Activated naive CD4-positive, alpha-beta T cell (primary cell): Measurements from ENCODE around the gene KRTAP12-2.
"Not testable (repeated sequence)": the region's sequence is repeated elsewhere in the genome, so short reads cannot be mapped to it uniquely, and the experiment has no call there.

Experiments used
- DNase-seq, 4 experiments: peaks; one replicate each; lab custom pipeline; 2025; lab: John Stamatoyannopoulos, UW

KRTAP12-2 gene

DNA sequence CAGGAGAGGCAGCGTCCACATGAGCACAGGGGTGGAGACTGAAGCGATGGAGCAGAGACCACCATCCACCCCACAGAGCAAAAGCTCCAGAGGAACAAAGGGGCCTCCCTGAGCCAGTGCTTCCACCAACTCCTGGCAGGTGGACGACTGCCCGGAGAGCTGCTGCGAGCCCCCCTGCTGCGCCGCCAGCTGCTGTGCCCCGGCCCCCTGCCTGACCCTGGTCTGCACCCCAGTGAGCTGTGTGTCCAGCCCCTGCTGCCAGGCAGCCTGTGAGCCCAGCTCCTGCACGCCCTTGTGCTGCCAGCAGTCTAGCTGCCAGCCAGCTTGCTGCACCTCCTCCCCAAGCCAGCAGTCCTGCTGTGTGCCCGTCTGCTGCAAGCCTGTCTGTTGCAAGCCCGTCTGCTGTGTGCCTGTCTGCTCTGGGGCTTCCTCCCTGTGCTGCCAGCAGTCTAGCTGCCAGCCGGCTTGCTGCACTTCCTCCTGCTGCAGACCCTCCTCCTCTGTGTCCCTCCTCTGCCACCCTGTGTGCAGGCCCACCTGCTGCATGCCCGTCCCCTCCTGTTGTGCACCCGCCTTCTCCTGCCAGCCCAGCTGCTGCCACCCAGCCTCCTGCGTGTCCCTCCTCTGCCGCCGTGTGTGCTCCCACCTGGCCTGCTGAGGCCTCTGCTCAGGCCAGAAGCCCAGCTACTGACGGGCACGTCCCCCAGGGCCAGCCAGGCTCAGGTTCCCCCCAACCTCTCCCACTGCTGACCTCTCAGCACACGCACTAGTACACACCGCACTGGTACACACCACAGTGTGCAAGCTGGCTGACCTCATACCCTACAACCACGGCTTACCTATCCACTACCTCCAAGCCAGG lies 35.6 kb upstream of the KRTAP12-2 start:
- no peak for DNase-seq

DNA sequence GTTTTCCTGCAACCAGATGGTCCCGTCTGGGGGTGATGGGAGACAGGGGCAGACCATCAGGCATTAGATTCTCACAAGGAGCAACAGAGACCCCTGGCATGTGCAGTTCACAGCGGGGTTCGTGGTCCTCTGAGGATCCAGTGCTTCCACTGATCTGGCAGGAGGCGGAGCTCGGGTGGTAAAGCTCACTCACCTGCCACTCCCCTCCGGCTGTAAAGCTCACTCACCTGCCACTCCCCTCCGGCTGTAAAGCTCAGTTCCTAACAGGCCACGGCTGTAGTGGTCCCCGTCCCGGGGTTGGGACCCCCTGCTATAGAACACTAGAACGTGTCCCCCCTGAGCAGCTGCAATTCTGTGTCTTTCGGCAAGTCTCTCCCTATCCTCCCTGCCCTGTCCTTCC lies 34.8 kb upstream of the KRTAP12-2 start:
- no peak for DNase-seq

DNA sequence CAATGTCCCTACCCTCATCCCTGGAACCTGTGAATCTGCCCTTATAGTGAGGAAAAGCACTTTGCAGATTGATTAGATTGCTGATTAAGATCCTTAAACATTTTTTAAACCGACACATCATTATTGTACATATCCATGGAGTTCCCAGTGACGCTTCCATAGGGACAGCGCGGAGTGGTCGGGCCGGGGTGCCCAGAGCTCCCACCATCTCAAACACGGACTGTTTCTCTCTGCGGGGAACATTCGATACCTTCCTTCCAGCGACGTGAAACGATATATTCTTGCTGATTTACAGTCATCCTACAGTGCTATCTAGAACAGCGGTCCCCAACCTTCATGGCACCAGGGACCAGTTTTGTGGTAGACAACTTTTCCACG lies 34.3 kb upstream of the KRTAP12-2 start:
- no peak for DNase-seq

DNA sequence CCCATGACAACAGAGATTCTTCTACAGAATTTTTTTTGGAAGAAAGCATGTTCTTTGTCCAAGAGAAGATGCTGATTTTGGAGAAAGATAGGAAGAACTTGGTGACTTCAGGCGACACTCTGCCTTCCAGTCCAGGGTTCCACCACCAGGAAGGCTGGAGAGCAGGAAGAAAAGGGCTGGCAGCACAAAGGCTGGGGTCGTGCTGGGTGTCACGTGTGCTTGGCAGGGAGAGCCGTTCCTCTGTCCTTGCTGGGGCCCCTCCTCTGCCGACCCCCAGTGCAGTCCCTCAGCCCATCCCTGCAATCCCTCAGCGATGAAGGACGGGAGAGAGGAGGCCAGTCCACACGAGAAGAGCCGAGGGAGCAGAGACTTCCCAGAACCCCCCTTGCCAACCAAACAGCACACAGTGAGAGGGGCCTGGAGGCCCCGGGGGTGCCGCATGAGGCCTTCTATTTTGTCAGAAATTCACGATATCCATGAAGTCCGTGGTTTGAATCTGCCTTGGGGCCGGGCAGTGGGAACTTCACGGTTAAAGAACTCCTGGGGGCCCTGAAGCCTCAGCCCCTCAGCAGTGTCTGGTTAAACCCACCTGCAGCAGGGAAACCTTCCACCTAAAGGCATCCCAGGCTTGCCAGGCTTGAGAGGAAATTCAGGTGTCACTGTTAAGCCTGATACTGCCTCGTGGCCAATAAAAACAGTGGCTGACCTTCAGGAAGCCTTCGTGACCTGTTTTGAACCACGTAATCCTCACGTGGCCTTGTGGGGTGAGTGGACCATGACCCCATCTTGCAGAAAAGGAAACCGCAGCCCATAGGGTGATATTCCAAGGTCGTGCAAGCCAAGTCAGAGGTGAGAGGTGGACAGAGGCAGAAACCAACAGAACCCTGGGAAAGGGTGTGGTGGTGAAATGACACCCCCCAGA lies 33.6 kb upstream of the KRTAP12-2 start:
- DNase-seq, result no peak

DNA sequence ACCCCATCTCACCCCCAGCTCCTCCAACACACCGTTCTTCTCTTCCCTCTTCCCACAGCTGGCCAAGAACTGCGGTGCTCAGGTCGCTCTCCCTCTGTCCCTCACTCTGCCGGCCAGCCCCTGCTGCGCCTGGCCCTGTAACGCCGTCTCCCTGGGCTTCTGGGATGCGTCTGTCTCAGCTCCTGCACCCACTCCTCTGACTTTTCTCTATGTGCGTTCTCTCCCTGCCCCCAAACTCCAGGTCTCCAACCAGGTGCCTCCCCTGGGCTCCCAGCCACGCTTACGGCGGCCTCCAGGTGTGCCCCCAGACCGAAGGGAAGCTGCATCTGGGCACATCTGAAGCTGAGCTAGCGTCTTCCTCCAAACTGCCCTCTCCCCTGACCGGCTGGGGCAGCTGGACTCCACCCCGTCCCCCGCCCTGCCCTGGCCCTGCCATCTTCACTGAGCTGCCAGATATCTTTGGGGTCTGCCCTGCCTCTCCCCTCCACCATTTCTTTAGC lies 32.8 kb upstream of the KRTAP12-2 start:
- no peak for DNase-seq

DNA sequence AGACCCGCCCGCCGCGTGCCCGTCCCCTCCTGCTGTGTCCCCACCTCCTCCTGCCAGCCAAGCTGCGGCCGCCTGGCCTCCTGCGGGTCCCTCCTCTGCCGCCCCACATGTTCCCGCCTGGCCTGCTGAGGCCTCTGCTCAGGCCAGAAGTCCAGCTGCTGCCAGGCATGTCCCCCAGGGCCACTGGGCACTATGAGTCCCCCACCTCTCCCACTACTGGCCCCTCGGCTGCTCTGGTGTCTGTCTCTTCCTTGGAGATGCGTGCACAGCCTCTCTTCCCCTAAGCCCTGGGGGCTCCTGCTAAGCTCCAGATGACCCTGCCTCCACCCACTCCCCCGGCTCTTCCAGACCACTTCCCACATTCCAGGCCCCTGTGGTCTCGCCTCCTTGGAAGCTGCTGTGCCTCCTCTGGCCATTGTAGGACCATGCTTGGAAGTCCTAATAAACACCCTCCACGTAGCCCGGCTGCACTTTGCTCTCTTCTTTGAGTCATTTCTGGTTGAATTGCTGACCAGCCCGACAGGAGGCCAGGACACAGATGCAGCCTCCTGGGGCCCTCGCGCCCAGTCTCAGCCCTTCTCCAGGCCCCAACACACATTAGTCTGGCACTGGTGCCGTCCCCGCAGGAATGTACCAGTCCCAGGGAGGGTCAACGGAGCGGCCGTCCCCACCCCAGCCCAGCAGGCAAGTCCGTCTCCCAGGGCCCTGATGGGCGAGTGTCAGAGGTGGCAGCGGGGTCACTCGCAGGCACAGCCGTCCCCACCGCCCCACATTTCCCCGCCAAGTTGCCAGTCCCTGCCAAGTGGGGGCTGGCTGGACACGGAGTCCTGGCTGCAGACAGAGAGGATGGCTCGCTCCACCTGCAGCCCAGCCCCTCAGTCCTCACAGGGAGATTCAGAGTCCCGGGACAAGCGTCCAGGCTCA lies 31.3 kb upstream of the KRTAP12-2 start:
- DNase-seq, result no peak

DNA sequence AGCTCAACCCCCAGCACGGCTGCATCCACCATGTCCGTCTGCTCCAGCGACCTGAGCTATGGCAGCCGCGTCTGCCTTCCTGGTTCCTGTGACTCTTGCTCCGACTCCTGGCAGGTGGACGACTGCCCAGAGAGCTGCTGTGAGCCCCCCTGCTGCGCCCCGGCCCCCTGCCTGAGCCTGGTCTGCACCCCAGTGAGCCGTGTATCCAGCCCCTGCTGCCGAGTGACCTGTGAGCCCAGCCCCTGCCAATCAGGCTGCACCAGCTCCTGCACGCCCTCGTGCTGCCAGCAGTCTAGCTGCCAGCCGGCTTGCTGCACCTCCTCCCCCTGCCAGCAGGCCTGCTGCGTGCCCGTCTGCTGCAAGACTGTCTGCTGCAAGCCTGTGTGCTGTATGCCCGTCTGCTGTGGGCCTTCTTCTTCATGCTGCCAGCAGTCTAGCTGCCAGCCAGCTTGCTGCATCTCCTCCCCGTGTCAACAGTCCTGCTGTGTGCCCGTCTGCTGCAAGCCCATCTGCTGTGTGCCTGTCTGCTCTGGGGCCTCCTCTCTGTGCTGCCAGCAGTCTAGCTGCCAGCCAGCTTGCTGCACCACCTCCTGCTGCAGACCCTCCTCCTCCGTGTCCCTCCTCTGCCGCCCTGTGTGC lies 30.6 kb upstream of the KRTAP12-2 start, which contains the start of gene KRTAP10-12:
TSS of gene KRTAP10-12 (plus strand) at position 1 of the 639 bp plus-strand sequence. CDS start at position 31, 30 bp downstream.
- not testable (repeated sequence) for DNase-seq

DNA sequence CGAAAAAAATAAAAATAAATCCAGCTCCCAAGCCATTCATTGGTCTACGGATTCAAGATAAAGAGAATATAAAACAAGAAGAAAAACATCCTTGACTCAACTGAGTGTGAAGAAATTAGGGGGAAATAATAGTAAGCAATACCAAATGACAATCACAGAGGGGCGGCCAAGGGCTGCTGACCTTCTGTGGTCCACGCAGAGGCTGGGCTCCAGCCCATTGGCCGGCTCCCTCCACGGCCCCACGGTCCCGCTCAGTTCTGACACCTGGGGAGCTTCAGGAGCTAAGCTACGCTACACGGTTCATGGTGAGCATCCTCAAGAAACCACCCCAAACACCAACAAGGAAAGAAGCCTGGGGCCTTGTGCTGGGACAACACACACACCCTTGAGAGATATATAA lies 29.8 kb upstream of the KRTAP12-2 start:
- no peak for DNase-seq

DNA sequence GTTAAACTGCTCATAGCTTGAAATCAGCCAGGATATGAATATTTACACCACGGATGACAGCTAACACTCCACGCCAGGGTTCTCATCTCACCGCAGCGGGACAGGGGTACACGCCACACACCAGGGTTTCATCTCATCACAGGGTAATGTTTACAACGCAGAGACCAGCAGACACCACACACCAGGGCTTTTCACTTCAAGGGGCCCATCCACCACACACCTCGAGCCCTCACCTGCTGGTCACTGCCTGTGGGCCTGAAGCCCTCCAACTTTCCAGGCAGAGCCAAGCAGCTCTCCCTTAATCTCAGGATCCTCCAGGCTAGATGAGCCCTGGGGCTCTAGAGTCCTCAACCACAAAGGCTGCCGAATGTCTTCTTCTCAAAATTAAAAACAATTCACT lies 28.9 kb upstream of the KRTAP12-2 start:
- DNase-seq, result no peak

DNA sequence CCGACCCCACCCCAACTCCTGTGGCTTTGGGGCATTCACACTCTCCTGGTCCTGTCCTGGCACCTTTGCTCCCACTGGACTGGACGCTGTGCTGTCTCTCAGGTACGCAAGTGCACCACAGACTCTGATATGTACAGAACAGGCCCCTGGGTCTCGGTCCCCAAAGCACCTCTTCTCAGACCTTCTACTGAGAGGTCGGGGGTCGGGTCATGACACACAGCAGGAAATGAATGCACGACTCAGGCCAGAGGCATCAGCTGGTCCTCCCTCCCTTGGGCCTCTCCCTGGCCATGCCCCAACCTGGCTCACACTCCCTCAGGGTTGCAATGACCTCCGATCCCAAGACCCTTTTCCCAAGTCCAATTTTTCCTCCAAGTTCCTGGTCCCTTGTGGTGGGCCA lies 28.5 kb upstream of the KRTAP12-2 start:
- no peak for DNase-seq

DNA sequence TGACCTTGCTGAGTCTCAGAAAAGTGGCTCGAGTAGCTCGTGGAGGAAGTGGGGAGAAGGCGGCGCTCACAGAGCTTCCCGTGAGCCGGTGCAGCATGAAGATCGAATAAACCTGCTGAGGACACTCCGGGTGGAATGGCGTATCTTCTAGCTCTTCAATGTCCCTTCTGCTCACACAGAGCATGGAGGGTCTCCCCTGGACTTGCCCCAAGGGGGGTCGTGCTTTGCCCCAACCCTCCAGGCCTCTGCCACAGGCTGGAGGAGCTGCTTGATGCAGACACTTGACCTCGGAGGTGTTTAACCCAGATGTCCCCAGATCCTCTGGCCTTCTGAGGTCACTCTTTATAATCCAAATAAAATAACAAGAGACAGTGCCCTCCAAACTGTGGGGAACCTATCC lies 28.0 kb upstream of the KRTAP12-2 start:
- no peak for DNase-seq

DNA sequence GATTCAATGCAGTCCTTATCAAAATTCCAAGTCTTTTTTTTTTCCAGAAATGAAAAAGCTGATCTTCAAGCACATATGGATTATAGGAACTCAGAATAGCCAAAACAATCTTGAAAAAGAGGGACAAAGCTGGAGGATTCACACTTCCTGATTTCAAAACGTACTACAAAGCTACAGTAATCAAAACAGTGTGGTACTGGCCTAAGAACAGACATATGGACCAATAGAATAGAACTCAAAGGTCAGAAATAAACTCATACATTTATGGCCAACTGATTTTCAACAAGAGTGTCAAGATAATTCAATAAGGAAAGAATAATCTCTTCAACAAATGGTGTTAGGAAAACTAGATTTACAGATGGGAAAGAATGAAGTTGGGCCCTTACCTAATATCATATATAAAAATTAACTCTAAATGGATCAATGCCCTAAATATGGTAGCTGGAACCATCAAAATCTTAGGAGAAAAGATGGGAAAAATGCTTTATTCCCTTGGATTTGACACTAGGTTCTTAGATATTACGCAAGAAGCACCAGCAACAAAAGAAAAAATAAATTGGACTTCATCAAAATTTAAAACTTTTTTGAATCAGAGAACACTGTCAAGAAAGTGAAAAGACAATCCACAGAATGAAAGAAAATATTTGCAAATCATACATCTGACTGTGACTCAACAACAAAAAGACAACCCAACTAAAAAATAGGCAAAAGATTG lies 26.2 kb upstream of the KRTAP12-2 start:
- no peak for DNase-seq

DNA sequence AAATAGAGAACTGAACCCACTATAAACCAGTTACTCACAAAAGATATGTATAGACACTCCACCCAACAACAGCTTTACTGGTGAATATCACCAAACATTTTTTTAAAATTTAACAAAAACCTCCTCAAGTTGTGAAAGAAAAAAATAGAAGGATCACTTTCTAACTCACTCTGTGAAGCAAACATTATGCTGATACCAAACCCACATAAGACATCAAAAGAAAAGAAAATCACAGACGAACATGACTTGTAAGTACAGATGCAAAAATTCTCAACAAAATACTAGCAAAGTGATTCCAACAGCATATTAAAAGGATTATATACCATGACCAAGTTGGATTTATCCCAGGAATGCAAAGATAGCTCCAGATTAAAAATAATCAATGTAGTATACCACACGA lies 25.0 kb upstream of the KRTAP12-2 start:
- no peak for DNase-seq

DNA sequence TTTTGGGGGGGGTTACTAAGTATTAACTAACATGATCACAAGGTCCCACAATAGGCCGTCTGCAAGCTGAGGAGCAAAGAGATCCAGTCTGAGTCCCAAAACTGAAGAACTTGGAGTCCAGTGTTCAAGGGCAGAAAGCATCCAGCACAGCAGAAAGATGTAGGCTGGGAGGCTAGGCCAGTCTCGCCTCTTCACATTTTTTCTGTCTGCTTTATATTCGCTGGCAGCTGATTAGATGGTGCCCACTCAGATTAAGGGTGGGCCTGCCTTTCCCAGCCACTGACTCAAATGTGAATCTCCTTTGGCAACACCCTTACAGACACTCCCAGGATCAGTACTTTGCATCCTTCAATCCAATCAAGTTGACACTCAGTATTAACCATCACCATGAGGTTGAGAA lies 23.0 kb upstream of the KRTAP12-2 start:
- not testable (repeated sequence) for DNase-seq

DNA sequence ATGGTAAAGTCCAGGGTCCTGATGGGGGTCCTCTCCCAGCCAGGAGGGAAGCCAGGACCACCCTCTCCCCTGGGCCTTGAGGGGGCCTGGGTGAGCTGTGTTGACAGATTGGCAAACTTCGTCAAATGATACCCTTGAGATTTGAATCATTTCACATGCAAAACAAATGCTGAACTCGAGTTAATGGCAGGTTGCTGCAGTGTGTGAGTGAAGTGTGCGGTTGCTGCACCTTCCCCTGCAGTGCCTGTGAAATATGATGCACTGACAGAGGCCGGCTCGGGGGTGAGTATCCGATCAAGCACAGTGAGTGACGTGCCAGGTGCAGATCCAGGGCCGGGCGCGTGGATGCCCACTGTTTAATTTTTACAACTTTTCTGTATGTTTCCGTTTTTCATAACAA lies 20.9 kb upstream of the KRTAP12-2 start:
- DNase-seq, result no peak

DNA sequence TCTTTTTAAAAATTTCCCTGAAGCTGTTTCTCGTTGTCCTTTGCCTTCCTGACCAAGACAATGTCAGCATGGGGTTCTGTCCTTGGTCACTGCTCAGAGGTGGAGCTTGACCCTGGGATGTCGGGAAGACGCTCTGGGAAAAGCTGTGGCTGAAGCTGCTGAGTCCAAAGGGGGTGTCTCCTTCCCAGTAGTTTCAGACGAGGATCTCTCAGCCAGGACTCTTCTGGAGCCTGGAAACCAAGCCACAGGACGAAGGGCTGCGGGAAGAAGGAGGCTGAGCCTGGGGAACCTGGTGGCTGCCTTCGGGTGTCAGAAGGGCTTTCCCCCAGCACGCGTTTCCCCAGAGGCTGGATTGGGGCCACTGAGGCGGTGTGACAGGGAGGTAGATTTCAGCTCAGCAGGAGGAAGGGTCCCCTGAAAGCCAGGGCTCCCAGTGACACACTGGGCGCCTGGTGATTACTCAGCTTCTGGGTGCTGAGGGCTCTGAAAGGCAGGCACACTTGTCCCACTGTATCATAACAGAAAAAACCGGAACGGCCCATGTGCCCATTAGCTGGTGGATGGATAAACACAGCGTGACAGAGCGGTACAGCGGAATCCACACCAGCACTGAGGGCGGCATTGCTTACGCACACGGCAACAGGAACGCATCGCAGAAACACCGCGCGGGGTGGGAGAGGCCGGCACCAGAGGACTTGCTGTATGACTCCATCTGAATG lies 20.3 kb upstream of the KRTAP12-2 start:
- no peak for DNase-seq

DNA sequence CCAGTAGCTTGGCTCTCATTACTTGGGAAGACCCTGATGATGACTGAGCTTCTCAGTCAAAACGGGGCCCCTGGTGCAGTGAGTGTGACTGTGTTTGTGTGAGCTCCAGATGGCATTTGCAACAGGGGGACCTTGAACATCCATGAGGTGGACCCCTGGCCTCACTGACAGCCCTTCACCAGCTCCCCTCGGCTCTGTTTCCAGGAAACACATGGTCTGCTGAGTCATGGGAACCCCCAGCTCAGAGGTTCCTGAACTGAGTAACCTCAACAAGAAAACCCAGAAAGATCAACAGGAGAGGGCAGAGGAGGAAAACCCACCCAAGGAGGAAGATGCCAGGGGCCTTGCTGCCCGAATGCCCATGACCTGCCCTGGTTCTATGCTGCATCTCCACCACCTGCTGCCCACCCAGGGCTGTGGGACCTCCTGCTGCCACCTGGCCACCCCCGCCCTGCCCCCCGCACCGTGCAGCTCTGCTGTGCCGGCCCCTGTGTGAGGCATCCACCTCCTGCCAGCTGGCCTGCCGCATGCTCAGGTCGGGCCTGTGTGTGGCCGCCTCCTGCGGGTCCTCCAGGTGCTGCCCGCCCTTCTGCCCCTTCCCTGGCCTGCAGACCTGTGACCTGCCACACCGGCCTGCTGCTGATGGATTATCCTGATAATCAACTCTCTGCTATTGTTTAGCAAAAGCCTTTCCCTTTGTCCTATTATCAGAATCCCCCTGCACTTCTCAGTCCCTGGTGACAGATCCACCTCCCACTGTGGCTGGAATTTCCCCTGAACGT lies 19.5 kb upstream of the KRTAP12-2 start:
- DNase-seq, result no peak

DNA sequence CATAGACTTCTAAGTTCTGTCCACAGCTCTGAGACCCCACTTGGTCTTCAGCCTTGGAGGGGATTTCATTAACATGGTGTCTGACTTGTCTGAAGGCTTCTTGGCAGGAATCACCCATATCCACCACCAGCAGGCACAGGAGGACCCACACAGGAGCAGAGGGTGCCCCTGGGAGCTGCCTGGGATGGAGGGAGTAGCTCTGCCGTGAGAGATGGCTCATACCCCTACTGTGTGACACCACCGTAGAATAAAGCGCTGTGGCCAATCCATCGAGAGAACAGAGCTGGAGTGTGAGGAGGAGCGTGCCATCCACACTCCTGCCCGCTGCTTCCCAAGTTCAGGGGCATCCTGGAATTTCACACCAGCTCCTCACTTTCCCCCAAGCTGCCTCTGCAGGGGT lies 18.3 kb upstream of the KRTAP12-2 start:
- DNase-seq, result not testable (repeated sequence)

DNA sequence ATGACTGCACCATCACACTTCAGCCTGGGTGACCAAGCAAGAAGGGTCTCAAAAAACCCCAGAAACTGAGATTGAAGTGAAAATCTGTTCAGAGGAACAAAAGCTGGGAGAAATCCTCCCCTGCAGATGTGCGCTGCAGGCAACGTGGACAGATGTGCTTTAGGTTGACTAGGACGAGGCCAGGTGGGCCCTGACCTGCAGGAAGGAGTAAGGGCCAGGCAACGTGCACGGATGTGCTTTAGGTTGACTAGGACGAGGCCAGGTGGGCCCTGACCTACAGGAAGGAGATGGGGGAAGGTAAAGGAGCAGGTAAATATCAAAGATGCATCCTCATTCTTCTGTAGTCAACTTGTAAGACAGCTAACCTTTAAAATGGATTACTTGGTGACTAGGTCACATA lies 17.8 kb upstream of the KRTAP12-2 start:
- no peak for DNase-seq
